ENCODE measurements around the gene CD99. TPM values are rescaled to one million over a fixed set of nuclear protein-coding genes. Genes with fewer than 3 reads are reported as not detected.
"Not testable (repeated sequence)": the region's sequence is repeated elsewhere in the genome, so short reads cannot be mapped to it uniquely, and the experiment has no call there.

Gene CD99
- total and polyA plus RNA-seq, 2 donors (not counting 1 experiment from before 2014, with no cell fraction given), result 177 to 551 TPM

- H3K27me3 ChIP-seq (ENCODE audit: control insufficient read depth, insufficient read depth, low read length), result no peaks in the 10 kb centered on the region
- no peaks in the 10 kb centered on the region for H3K79me2 ChIP-seq (ENCODE audit: control insufficient read depth, insufficient read depth, low read length)
- H2AFZ ChIP-seq (ENCODE audit: low read length), result no peak overlapping the region
- no peaks in the 10 kb centered on the region for H3K9me3 ChIP-seq (ENCODE audit: control insufficient read depth, insufficient read depth, low read depth, low read length)
- H3K36me3 ChIP-seq (ENCODE audit: control insufficient read depth, insufficient read depth, low read length), result no peaks in the 10 kb centered on the region
- no peaks in the 10 kb centered on the region for H4K20me1 ChIP-seq (ENCODE audit: control insufficient read depth, extremely low read depth, insufficient read depth, low read length)
- TF ChIP-seq, protein P1, sequence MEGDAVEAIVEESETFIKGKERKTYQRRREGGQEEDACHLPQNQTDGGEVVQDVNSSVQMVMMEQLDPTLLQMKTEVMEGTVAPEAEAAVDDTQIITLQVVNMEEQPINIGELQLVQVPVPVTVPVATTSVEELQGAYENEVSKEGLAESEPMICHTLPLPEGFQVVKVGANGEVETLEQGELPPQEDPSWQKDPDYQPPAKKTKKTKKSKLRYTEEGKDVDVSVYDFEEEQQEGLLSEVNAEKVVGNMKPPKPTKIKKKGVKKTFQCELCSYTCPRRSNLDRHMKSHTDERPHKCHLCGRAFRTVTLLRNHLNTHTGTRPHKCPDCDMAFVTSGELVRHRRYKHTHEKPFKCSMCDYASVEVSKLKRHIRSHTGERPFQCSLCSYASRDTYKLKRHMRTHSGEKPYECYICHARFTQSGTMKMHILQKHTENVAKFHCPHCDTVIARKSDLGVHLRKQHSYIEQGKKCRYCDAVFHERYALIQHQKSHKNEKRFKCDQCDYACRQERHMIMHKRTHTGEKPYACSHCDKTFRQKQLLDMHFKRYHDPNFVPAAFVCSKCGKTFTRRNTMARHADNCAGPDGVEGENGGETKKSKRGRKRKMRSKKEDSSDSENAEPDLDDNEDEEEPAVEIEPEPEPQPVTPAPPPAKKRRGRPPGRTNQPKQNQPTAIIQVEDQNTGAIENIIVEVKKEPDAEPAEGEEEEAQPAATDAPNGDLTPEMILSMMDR (conservative IDR thresholded peaks at IDR 0.05 in 1 of 2, IDR thresholded peaks at IDR 0.05 in 1 of 2; ENCODE audit: low read depth in 1 of 2, low read length in 2 of 2), result no peak
- TF ChIP-seq EZH2 (IDR thresholded peaks at IDR 0.05; ENCODE audit: low read length, missing control alignments), result no peak
- H3K27ac ChIP-seq (ENCODE audit: insufficient read depth, low read length), result no peak overlapping the region
- H3K4me3 ChIP-seq (replicated peaks in 1 of 4; ENCODE audit: control extremely low read depth in 1 of 4, insufficient read depth in 1 of 4, low read depth in 3 of 4, low read length in 4 of 4), result no peak overlapping the region
- no peak for DNase-seq (ENCODE audit: low read depth in 2 of 2)
- no peaks in the 10 kb centered on the region for H3K4me1 ChIP-seq (ENCODE audit: control insufficient read depth, extremely low read depth, insufficient read depth, low read length)
- H3K9ac ChIP-seq (ENCODE audit: insufficient read depth, low read length), result no peak overlapping the region
- no peak overlapping the region for H3K4me2 ChIP-seq (ENCODE audit: extremely low read depth, insufficient read depth, low read length)
These were observed 78.5 kb downstream of the CD99 start for GRCh38 chrX:2769615-2770014.

- H3K4me2 ChIP-seq (ENCODE audit: extremely low read depth, insufficient read depth, low read length); H3K27ac ChIP-seq (ENCODE audit: insufficient read depth, low read length); DNase-seq (ENCODE audit: low read depth in 2 of 2); H2AFZ ChIP-seq (ENCODE audit: low read length); H3K36me3 ChIP-seq (ENCODE audit: control insufficient read depth, insufficient read depth, low read length); H3K9ac ChIP-seq (ENCODE audit: insufficient read depth, low read length); H3K27me3 ChIP-seq (ENCODE audit: control insufficient read depth, insufficient read depth, low read length); H3K9me3 ChIP-seq (ENCODE audit: control insufficient read depth, insufficient read depth, low read depth, low read length); H3K79me2 ChIP-seq (ENCODE audit: control insufficient read depth, insufficient read depth, low read length); H3K4me1 ChIP-seq (ENCODE audit: control insufficient read depth, extremely low read depth, insufficient read depth, low read length); H3K4me3 ChIP-seq (replicated peaks in 1 of 4; ENCODE audit: control extremely low read depth in 1 of 4, insufficient read depth in 1 of 4, low read depth in 3 of 4, low read length in 4 of 4); H4K20me1 ChIP-seq (ENCODE audit: control insufficient read depth, extremely low read depth, insufficient read depth, low read length): not testable (repeated sequence)
These were observed 82.3 kb downstream of the CD99 start for GRCh38 chrX:2773166-2774055.

- no peak overlapping the region for H3K4me3 ChIP-seq (replicated peaks in 1 of 4; ENCODE audit: control extremely low read depth in 1 of 4, insufficient read depth in 1 of 4, low read depth in 3 of 4, low read length in 4 of 4)
- H3K79me2 ChIP-seq (ENCODE audit: control insufficient read depth, insufficient read depth, low read length), result no peaks in the 10 kb centered on the region
- TF ChIP-seq, protein P1 (conservative IDR thresholded peaks at IDR 0.05 in 1 of 2, IDR thresholded peaks at IDR 0.05 in 1 of 2; ENCODE audit: low read depth in 1 of 2, low read length in 2 of 2), result no peak
- no peak for TF ChIP-seq EZH2 (IDR thresholded peaks at IDR 0.05; ENCODE audit: low read length, missing control alignments)
- no peak overlapping the region for H3K4me2 ChIP-seq (ENCODE audit: extremely low read depth, insufficient read depth, low read length)
- no peaks in the 10 kb centered on the region for H4K20me1 ChIP-seq (ENCODE audit: control insufficient read depth, extremely low read depth, insufficient read depth, low read length)
- H3K9ac ChIP-seq (ENCODE audit: insufficient read depth, low read length), result no peak overlapping the region
- no peak for DNase-seq (ENCODE audit: low read depth in 2 of 2)
- H3K36me3 ChIP-seq (ENCODE audit: control insufficient read depth, insufficient read depth, low read length), result no peaks in the 10 kb centered on the region
- no peaks in the 10 kb centered on the region for H3K27me3 ChIP-seq (ENCODE audit: control insufficient read depth, insufficient read depth, low read length)
- H2AFZ ChIP-seq (ENCODE audit: low read length), result no peak overlapping the region
- no peaks in the 10 kb centered on the region for H3K9me3 ChIP-seq (ENCODE audit: control insufficient read depth, insufficient read depth, low read depth, low read length)
- H3K27ac ChIP-seq (ENCODE audit: insufficient read depth, low read length), result no peak overlapping the region
- no peaks in the 10 kb centered on the region for H3K4me1 ChIP-seq (ENCODE audit: control insufficient read depth, extremely low read depth, insufficient read depth, low read length)
These were observed 83.0 kb downstream of the CD99 start for GRCh38 chrX:2774057-2774456.

All from fibroblast of lung (primary cell).